Right atrium auricular region (tissue), 2 donors: Measurements from ENCODE around the gene MAGT1. TPM values are rescaled to one million over a fixed set of nuclear protein-coding genes. Genes with fewer than 3 reads are reported as not detected.

Source experiments
- DNase-seq: peaks from one replicate; pipeline ENCODE4 v3.0.0-alpha.2; 2019; ENCODE audit warnings: low spot score
- H3K27ac ChIP-seq, 2 donors: fragments of 200-600 bp; sonication (generic); 1 replicate in 1 of 2; 2 replicates in 1 of 2; pipeline ENCODE4 v1.5.1; 2016 to 2019
- H3K27me3 ChIP-seq, 2 donors: fragments of 200-600 bp; sonication (generic); one replicate each; pipeline versions ENCODE4 v1.5.1 to v1.6.0; 2017 to 2019
- H3K36me3 ChIP-seq: fragments of 200-600 bp; sonication (generic); one replicate; pipeline ENCODE4 v1.5.1; 2016
- H3K4me1 ChIP-seq, 2 donors: fragments of 200-600 bp; sonication (generic); one replicate each; pipeline versions ENCODE4 v1.5.1 to v1.6.0; 2017 to 2019
- H3K4me3 ChIP-seq, 2 donors: fragments of 200-600 bp; sonication (generic); 1 replicate in 1 of 2; 2 replicates in 1 of 2; pipeline ENCODE4 v1.5.1; 2017 to 2019; ENCODE audit warnings: mild to moderate bottlenecking in 1 of 2, moderate library complexity in 1 of 2
- H3K9me3 ChIP-seq, 2 donors: fragments of 200-600 bp; sonication (generic); one replicate each; pipeline ENCODE4 v1.5.1; 2019
- CTCF ChIP-seq, 2 donors: fragments of 200-600 bp; sonication (generic); IDR thresholded peaks; one replicate each; pipeline ENCODE4 v1.5.1; 2019; ENCODE audit warnings: antibody characterized with exemption in 2 of 2
- total RNA-seq, 2 donors: library from RNA; depleted of rRNA; stranded (reverse); fragments of >200 nt; gene quantifications; one replicate each; pipeline ENCODE4 v1.1.0, GENCODE V29; 2016

The MAGT1 gene
- total RNA-seq, 2 donors from 2014 or later = 48.4 to 55.5 TPM

- Histone ChIP-seq H3K36me3 (no peaks in the 10 kb centered on the region), H3K27ac (no peak overlapping the region), H3K4me3 (no peak overlapping the region), H3K9me3 (peaks cover 0 to 5% of the 10 kb centered on the region in 2 donors), H3K27me3 (no peaks in the 10 kb centered on the region), H3K4me1 (no peaks in the 10 kb centered on the region)
- DNase-seq = no peak
- no peak for TF ChIP-seq CTCF (IDR thresholded peaks at IDR 0.05)
Observed at GRCh38 chrX:77814210-77814609, 81.0 kb downstream of the MAGT1 start.

GRCh38 chrX:77802201-77802600 is 93.0 kb downstream of the MAGT1 start:
- no peak for TF ChIP-seq CTCF (IDR thresholded peaks at IDR 0.05)
- DNase-seq = no peak
- Histone ChIP-seq H3K27me3 (no peaks in the 10 kb centered on the region), H3K4me1 (no peaks in the 10 kb centered on the region), H3K36me3 (no peaks in the 10 kb centered on the region), H3K9me3 (peaks cover 0 to 6% of the 10 kb centered on the region in 2 donors), H3K4me3 (no peak overlapping the region), H3K27ac (no peak overlapping the region)

GRCh38 chrX:77795124-77795523 is 100.1 kb downstream of the MAGT1 start:
- H3K27me3 ChIP-seq = no peaks in the 10 kb centered on the region
- H3K4me1 ChIP-seq = no peaks in the 10 kb centered on the region
- no peaks in the 10 kb centered on the region for H3K36me3 ChIP-seq
- H3K27ac ChIP-seq = no peak overlapping the region
- H3K9me3 ChIP-seq = no peaks in the 10 kb centered on the region
- DNase-seq = no peak
- no peak for TF ChIP-seq CTCF (IDR thresholded peaks at IDR 0.05)
- H3K4me3 ChIP-seq = no peak overlapping the region

GRCh38 chrX:77793946-77794345 is 101.3 kb downstream of the MAGT1 start:
- no peak for DNase-seq
- no peak for TF ChIP-seq CTCF (IDR thresholded peaks at IDR 0.05)
- Histone ChIP-seq H3K4me3 (no peak overlapping the region), H3K36me3 (no peaks in the 10 kb centered on the region), H3K9me3 (no peaks in the 10 kb centered on the region), H3K27me3 (no peaks in the 10 kb centered on the region), H3K27ac (no peak overlapping the region), H3K4me1 (no peaks in the 10 kb centered on the region)

- H3K4me3 ChIP-seq = peak overlapping the region in 1 of 2 donors; percentile 33
- DNase-seq = no peak
- no peaks in the 10 kb centered on the region for H3K27me3 ChIP-seq
- TF ChIP-seq CTCF (IDR thresholded peaks at IDR 0.05) = no peak
- H3K27ac ChIP-seq = no peak overlapping the region
- H3K36me3 ChIP-seq = no peaks in the 10 kb centered on the region
- H3K9me3 ChIP-seq = no peaks in the 10 kb centered on the region
- H3K4me1 ChIP-seq = no peaks in the 10 kb centered on the region
Observed at GRCh38 chrX:77788050-77788449, 107.2 kb downstream of the MAGT1 start.

GRCh38 chrX:77786365-77786680 is 108.9 kb downstream of the MAGT1 start:
- peak overlapping the region; percentile 86 to 90 for H3K27ac ChIP-seq
- H3K36me3 ChIP-seq = no peaks in the 10 kb centered on the region
- no peaks in the 10 kb centered on the region for H3K9me3 ChIP-seq
- H3K4me1 ChIP-seq = no peaks in the 10 kb centered on the region
- TF ChIP-seq CTCF (IDR thresholded peaks at IDR 0.05) = no peak
- DNase-seq = no peak
- H3K4me3 ChIP-seq = peak overlapping the region; percentile 61 to 63
- no peaks in the 10 kb centered on the region for H3K27me3 ChIP-seq
